GM18511 (cell line): ENCODE measurements around the gene KCNK1.

ENCODE experiments used
- ATAC-seq: cut with Tn5 transposase; IDR thresholded peaks from one replicate; pipeline ENCODE4 v1.9.1; 2021; ENCODE audit warnings: mild to moderate bottlenecking, moderate library complexity; ENCODE audit not compliant: unreplicated experiment

KCNK1 gene

GRCh38 chr1:233635765-233636502, 22.0 kb downstream of the KCNK1 start:
- ATAC-seq, result no peak

DNA sequence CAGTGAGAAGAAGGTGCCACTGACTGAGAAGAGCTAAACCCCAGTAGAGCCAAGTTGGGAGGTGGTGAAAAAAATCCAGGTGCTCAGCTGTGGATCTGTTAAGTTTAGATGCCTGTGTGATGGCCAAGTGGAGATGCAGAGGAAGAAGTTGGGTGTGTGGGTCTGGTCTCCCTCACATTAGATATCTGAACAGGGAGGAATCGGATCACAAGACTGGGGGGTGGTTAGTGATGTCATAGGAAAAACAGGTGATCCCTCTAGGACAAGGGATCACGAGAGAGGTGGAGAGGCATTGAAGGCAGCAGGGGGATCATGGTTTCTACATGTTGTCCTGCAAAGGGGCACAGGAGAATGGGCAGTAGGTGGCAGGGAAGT, 22.6 kb downstream of the KCNK1 start:
- ATAC-seq, result no peak

- no peak for ATAC-seq
Observed at GRCh38 chr1:233638513-233638912, 24.6 kb downstream of the KCNK1 start.

DNA sequence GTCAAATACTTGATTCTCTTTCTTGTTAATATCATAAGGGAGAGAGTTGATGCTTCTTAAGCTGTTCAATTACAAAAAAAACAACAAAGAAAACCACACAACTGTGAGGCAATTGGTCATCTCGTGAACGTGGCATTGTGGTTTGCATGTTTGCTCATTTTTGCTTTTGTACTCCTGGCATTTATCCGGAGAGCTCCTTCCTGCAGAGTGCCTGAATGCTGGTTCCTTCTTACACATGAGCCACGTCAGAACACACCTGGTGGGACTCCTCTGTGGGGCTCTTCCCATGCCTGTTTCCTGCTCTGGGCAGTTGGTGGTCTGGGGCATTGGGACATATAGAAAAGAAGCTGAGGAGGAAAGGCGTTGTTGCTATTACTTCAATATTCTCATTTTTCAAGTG, 25.7 kb downstream of the KCNK1 start:
- no peak for ATAC-seq

GRCh38 chr1:233640179-233640578, 26.3 kb downstream of the KCNK1 start:
- ATAC-seq, result no peak

DNA sequence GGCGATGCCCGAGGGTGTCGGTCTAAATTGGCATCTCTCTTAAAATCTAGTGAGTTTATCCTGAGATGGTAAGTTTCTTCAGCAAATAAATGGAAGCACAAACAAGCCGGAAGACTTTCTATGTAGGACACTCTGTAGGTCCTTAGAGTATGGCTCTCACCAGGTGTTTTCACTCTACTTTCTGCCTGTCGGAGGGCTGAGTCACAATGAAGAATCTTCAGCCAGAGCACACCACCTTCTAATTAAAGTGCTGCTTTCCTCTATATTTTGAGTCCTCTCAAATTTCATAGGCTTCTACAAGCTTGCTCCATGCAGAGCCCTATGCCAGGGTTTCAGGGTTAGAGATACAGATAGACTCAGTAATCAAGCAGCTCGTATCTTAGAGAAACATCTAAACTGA, 27.1 kb downstream of the KCNK1 start:
- no peak for ATAC-seq

DNA sequence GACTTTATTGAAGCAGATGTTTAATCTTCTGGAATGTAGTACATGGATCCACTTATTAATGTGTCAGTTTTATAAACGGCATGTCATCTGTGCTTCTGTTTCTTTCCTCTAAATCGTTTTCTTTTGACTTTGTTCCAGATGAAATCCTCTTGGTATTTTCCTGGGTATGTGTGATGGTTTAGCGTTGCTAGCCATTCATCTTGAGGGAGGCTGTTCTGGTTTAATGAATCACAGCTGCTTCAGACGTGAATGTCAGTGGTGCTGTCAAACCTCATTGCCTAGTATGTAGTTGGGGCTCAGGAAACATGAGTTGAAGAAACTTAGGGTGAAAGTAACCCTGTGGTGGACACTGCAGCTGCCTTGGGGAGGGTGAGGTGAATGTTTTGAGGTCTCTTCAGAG, 33.2 kb downstream of the KCNK1 start:
- no peak for ATAC-seq

- no peak for ATAC-seq
Observed at GRCh38 chr1:233647636-233648035, 33.7 kb downstream of the KCNK1 start.

GRCh38 chr1:233651061-233651460, 37.2 kb downstream of the KCNK1 start:
- ATAC-seq, result no peak

DNA sequence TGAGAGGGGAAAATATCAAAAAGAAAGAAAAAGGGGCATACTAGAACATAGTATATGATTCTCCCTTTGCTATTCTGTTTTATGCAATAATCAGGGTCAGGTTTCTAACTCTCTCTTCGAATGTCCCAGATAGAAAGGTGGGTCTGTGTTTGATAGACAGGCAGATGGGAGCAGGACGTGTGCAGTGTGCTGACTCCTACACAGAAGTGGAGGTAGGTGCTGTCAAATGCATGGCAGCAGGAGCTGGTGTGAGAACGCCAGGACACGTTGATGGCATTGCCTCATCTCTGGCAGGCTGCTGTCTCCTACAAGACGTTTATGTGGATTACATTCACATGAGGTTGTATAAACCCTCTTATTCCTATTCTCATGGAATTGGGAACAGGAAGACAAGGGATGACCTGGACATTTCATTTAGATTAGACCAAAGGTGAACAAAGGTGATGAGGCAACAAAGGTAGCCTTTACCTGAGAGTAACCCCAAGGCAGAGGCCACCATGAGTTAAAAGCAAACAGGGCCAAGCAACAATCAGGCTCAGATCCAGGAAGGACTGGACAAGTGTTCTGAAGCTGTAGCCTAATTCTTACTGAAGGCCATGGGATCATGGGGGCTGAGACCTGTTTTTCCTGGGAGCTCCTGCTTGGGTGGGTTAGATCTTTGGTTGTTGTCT, 37.8 kb downstream of the KCNK1 start:
- no peak for ATAC-seq

DNA sequence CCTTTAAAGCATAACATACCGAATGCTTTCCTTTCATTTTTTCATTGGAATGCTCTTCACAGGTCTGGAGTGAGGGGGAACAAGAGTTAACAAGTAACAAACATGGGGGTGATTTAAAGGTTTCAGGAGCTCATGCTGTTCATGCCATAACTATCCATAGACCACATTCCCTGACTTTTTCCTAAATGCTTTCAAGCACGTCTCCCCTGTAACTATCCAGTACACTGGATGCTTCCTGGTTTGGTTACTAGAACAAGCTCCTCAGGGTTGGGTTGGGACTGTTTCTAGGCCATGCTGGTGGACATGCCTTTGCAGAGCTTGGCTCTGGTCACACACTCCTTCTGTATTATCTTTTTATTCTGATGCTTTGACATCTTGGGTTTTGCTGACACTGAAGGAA, 38.6 kb downstream of the KCNK1 start:
- no peak for ATAC-seq

DNA sequence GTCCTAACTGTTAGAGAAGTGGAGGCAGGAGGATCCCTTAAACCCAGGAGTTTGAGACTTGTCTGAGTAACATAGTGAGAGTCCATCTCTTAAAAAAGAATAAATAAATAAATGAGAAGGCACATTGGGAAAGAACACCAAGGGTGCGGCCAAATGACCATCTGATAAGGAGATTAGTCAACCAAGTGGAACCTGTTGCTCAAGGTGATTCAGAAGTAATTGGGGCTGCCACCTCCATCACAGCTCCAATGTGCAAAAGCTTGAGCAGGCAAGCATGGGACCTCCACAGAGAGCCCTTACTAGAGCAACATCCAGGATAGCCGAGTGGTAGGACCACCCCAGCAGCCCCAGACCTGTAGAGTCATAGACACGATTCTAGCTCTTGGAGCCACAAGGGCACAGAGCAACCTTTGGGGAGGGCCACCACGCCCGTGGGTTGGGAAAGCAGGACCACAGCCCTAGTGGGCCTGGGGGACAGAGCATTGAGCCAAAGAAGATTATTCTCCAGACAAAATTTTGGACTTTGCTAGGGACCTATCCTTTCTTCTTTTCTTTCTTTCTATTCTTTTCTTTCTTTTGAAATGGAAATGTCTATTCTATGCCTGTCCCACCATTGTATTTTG, 40.9 kb downstream of the KCNK1 start:
- no peak for ATAC-seq

- no peak for ATAC-seq
Observed at GRCh38 chr1:233655301-233655740, 41.4 kb downstream of the KCNK1 start.

GRCh38 chr1:233656032-233656635, 42.2 kb downstream of the KCNK1 start:
- no peak for ATAC-seq

- no peak for ATAC-seq
Observed at GRCh38 chr1:233656687-233657086, 42.8 kb downstream of the KCNK1 start.

DNA sequence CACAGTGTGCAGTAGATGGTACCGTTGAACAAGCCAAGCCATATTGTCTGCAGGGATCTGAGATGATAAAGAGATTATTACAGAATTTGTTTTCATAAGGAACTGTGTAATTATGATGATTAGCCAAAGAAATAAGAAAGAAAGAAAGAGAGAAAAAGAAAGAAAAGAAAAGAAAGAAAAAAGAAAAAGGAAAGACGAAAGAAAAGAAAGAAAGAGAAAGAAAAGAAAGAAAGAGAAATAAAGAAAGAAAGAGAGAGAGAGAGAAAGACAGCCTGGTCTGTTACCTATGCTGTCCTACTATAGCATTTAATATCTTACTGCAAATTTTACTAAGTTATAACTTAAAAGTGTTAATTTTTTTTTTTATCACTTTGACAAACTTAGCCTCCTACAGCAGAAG, 43.6 kb downstream of the KCNK1 start:
- no peak for ATAC-seq

DNA sequence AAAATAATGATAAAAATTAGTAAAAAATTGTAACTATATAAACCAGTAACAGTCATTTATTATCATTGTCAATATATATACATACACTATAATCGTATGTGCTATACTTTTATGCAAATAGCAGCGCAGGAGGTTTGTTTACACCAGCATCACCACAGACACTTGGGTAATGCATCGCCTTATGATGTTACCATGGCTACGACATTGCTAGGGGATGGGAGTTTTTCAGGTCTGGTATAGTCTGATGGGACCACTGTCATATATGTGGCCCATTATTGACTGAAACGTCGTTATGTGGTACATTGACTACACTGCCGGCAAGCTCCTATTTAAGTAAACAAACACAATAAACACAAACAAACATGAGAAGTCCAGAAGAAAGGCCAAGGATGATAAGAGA, 45.6 kb downstream of the KCNK1 start:
- no peak for ATAC-seq

GRCh38 chr1:233661376-233662159, 47.7 kb downstream of the KCNK1 start:
- no peak for ATAC-seq

- no peak for ATAC-seq
Observed at GRCh38 chr1:233662575-233663304, 48.8 kb downstream of the KCNK1 start.

DNA sequence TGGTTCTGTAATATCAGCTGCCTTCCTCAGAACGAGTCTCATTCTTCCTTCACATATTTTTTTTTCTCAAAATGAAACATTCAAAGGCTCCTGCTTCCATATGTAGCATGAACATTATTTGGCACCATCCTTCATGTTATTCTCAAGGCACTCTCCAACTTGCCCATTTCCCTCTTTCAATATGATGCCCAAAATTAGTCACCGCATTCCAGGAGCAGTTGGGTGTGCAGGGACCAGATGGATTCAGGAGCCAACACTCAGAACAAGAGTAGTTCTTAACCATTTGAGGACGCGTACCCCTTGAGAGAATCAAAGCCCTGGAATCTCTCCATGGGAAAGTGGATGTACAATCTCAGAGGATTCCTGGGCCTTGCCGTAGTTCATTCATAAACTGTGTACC, 50.3 kb downstream of the KCNK1 start:
- ATAC-seq, result no peak
